Stromal cell of bone marrow (primary cell): Measurements from ENCODE around the gene PITPNC1.
"Not testable (repeated sequence)": the region's sequence is repeated elsewhere in the genome, so short reads cannot be mapped to it uniquely, and the experiment has no call there.

Source experiments
- DNase-seq: peaks from one replicate; pipeline ENCODE4 v3.0.0-alpha.2; 2012; ENCODE audit warnings: low read depth

The PITPNC1 gene

GRCh38 chr17:67401106-67401505 is 24.0 kb downstream of the PITPNC1 start:
- no peak for DNase-seq

GRCh38 chr17:67401598-67402504 is 24.8 kb downstream of the PITPNC1 start:
- DNase-seq = no peak

GRCh38 chr17:67403065-67403464 is 26.0 kb downstream of the PITPNC1 start:
- no peak for DNase-seq

GRCh38 chr17:67403483-67403882 is 26.4 kb downstream of the PITPNC1 start:
- no peak for DNase-seq

GRCh38 chr17:67408455-67408830 is 31.4 kb downstream of the PITPNC1 start:
- not testable (repeated sequence) for DNase-seq

GRCh38 chr17:67411397-67411796 is 34.3 kb downstream of the PITPNC1 start:
- DNase-seq = no peak

- no peak for DNase-seq
These were observed 35.0 kb downstream of the PITPNC1 start for GRCh38 chr17:67412032-67412431.

- DNase-seq = no peak
These were observed 35.9 kb downstream of the PITPNC1 start for GRCh38 chr17:67412941-67413340.

GRCh38 chr17:67413388-67413787 is 36.3 kb downstream of the PITPNC1 start:
- no peak for DNase-seq

- no peak for DNase-seq
These were observed 37.0 kb downstream of the PITPNC1 start for GRCh38 chr17:67414130-67414529.

GRCh38 chr17:67414559-67414958 is 37.5 kb downstream of the PITPNC1 start:
- DNase-seq = no peak

- no peak for DNase-seq
These were observed 38.2 kb downstream of the PITPNC1 start for GRCh38 chr17:67415291-67415690.

- DNase-seq = no peak
These were observed 40.4 kb downstream of the PITPNC1 start for GRCh38 chr17:67417507-67417906.

GRCh38 chr17:67420994-67421393 is 43.9 kb downstream of the PITPNC1 start:
- DNase-seq = no peak

GRCh38 chr17:67421869-67422273 is 44.8 kb downstream of the PITPNC1 start:
- DNase-seq = peak; percentile 77

GRCh38 chr17:67422296-67422695 is 45.2 kb downstream of the PITPNC1 start:
- not testable (repeated sequence) for DNase-seq

GRCh38 chr17:67422897-67423296 is 45.8 kb downstream of the PITPNC1 start:
- no peak for DNase-seq

- no peak for DNase-seq
These were observed 48.6 kb downstream of the PITPNC1 start for GRCh38 chr17:67425571-67426160.

GRCh38 chr17:67427424-67427823 is 50.3 kb downstream of the PITPNC1 start:
- no peak for DNase-seq

GRCh38 chr17:67430515-67430914 is 53.4 kb downstream of the PITPNC1 start:
- DNase-seq = not testable (repeated sequence)

GRCh38 chr17:67431249-67432015 is 54.4 kb downstream of the PITPNC1 start:
- DNase-seq = peak; percentile 54

GRCh38 chr17:67433248-67433924 is 56.3 kb downstream of the PITPNC1 start:
- no peak for DNase-seq
